HUES6 (cell line): ENCODE measurements around the gene PDE7B.
"Not testable (repeated sequence)": the region's sequence is repeated elsewhere in the genome, so short reads cannot be mapped to it uniquely, and the experiment has no call there.

ENCODE experiments used
- H3K27ac ChIP-seq: 2 replicates; pipeline ENCODE4 v1.7.0; 2013; ENCODE audit warnings: low read depth, mild to moderate bottlenecking, low read length, inconsistent platforms
- H3K27me3 ChIP-seq: 2 replicates; pipeline ENCODE4 v1.6.1; 2013; ENCODE audit warnings: low read length; ENCODE audit not compliant: control insufficient read depth, insufficient read depth
- H3K36me3 ChIP-seq: 2 replicates; pipeline ENCODE4 v1.6.1; 2013; ENCODE audit warnings: low read length; ENCODE audit not compliant: control insufficient read depth, insufficient read depth
- H3K4me1 ChIP-seq: 2 replicates; pipeline ENCODE4 v1.6.1; 2013; ENCODE audit warnings: low read length; ENCODE audit not compliant: control insufficient read depth, insufficient read depth
- H3K4me3 ChIP-seq: 2 replicates; pipeline ENCODE4 v1.5.1; 2013; ENCODE audit warnings: low read depth, low read length
- H3K9ac ChIP-seq: one replicate; pipeline ENCODE4 v1.6.1; 2013; ENCODE audit warnings: mild to moderate bottlenecking, low read length
- H3K9me3 ChIP-seq: 2 replicates; pipeline ENCODE4 v1.6.1; 2013; ENCODE audit warnings: low read depth, low read length; ENCODE audit not compliant: control insufficient read depth, insufficient read depth

Gene PDE7B

DNA sequence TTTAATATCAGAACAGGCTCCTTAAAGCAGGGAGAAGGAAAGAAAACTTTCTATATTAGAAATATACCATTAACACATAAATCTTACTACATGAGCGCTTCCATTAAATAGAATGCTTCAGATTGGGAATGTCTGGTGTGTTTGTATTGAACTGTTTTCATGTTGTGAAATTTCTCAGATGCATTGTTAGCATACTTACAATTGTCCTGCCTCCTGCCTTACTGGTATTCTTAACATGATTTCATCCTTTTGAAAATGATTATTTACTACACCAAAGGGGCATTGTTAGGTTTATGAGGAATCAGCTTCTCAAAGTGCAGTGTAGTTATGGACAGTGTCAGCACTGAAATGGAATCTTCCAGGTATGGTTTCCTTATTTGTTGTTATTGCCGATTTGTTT lies 253.1 kb downstream of the PDE7B start:
- Histone ChIP-seq H3K36me3 (no peaks in the 10 kb centered on the region), H3K4me3 (no peak overlapping the region), H3K9ac (no peak overlapping the region), H3K9me3 (no peaks in the 10 kb centered on the region), H3K4me1 (peaks cover 32% of the 10 kb centered on the region), H3K27me3 (peaks cover 41% of the 10 kb centered on the region; the same call in 1 of the 2 replicates), H3K27ac (no peak overlapping the region)

DNA sequence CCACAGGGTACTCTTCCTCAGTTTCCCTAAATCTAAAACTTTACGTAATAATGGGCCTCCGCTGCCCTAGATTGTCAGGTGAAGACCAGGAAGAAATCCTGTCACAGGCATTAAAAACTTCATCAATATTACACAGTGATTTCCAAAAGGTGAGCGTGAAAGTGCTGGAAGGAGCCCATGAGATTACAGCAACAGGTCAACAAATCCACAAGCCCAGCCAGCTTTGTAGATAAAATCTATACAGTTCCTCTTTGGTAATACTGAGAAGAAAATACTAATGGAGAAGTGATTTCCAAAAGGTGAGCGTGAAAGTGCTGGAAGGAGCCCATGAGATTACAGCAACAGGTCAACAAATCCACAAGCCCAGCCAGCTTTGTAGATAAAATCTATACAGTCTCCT lies 254.3 kb downstream of the PDE7B start:
- not testable (repeated sequence) for H3K9me3 ChIP-seq, H3K36me3 ChIP-seq, H3K4me3 ChIP-seq, H3K27ac ChIP-seq, H3K9ac ChIP-seq
- H3K27me3 ChIP-seq, result peaks cover 41% of the 10 kb centered on the region; the same call in 1 of the 2 replicates
- peaks cover 32% of the 10 kb centered on the region for H3K4me1 ChIP-seq

DNA sequence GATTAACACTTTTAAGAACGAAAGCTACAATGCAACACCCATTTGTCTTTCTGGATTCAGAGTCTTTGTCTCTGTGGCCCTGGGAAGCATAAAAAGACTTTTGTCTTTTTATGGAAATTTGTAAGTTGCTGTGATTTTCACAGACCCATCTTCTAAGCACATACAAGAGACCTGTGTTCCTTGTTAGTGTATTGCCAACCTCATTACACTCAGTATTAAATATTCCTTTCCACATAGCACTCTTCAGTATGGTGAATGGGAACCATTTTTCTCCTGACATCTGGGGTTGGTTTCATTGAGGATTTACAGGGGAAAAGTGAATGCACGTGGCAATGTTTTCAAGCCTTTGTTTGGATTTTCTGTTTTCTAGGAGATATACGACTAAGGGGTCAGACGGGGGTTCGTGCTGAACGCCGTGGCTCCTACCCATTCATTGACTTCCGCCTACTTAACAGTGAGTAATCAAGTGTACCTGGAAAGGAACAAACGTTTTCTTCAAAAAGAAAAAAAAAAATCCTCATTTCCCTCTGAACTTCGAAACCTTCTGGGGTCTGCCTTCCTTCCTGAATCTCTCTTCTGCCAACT lies 257.0 kb downstream of the PDE7B start:
- peaks cover 29% of the 10 kb centered on the region; the same call in 1 of the 2 replicates for H3K27me3 ChIP-seq
- H3K4me1 ChIP-seq, result peaks cover 17% of the 10 kb centered on the region
- no peak overlapping the region for H3K27ac ChIP-seq
- H3K4me3 ChIP-seq, result no peak overlapping the region
- H3K9me3 ChIP-seq, result no peaks in the 10 kb centered on the region
- H3K9ac ChIP-seq, result no peak overlapping the region
- H3K36me3 ChIP-seq, result no peaks in the 10 kb centered on the region

DNA sequence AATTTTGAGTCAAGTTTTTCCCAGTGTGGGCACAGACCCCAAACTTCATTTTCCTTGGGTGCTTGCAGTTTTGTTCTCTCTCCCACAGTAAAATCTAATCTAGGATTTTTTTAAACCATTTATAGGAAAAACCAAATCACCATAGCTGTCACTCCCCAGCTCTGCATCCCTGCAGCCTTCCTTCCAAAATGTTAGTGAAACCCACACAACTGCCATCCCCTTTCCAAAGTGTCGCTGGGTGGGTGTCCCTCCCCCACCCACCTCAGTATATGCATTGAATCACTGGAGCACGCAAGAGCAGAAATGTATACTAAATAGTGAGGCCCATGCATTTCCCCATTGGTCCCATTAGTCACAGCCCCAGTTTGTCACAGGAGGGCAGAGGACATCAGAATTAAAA lies 260.3 kb downstream of the PDE7B start:
- H3K27ac ChIP-seq, result no peak overlapping the region
- H3K4me1 ChIP-seq, result peaks cover 5% of the 10 kb centered on the region; the same call in 1 of the 2 replicates
- no peaks in the 10 kb centered on the region for H3K9me3 ChIP-seq
- H3K4me3 ChIP-seq, result no peak overlapping the region
- H3K9ac ChIP-seq, result no peak overlapping the region
- H3K36me3 ChIP-seq, result no peaks in the 10 kb centered on the region
- peaks cover 5% of the 10 kb centered on the region; the same call in 1 of the 2 replicates for H3K27me3 ChIP-seq

DNA sequence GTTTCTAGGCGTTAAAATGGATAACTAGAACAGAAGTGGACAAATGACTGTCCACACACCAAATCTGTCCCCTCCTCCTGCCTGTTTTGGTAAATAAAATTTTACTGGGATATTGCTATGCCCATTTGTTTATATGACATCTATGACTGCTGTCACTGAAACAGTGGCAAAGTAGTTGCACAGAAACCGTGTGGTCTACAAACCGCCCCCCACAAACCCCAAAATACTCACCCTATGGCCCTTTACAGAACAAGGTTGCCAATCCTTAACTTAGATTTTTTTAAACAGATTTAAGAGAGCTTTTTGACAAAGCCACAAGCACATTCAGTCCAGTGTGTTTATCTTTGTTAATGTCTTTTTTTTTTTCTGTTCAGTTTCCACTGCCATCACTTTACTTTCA lies 260.8 kb downstream of the PDE7B start:
- Histone ChIP-seq H3K4me1 (peaks cover 5% of the 10 kb centered on the region; the same call in 1 of the 2 replicates), H3K9ac (no peak overlapping the region), H3K36me3 (no peaks in the 10 kb centered on the region)

DNA sequence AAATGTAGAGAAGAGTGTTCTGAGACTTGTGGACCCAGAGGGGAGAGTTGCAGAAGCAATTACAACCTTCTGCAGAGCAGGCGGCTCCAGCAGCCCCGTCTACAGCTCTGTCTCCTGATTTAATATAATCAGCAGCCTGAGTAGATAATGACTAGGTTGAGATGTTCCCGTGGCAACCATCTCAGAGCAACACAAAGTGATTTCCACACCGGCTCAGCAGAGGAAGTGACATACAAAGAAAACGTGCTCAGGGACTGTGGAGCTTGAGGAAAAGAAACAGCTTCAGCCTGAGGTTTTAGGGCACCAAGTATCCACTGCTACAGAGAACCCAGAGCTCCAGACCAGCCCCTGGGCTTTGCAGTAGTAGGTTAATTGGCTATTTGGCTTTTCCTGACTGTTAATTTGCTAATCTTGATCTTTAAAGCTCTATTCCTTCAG lies 262.3 kb downstream of the PDE7B start:
- no peaks in the 10 kb centered on the region for H3K27me3 ChIP-seq
- no peak overlapping the region for H3K9ac ChIP-seq
- H3K27ac ChIP-seq, result no peak overlapping the region
- peaks cover 5% of the 10 kb centered on the region; the same call in 1 of the 2 replicates for H3K4me1 ChIP-seq
- H3K9me3 ChIP-seq, result no peaks in the 10 kb centered on the region
- no peak overlapping the region for H3K4me3 ChIP-seq
- H3K36me3 ChIP-seq, result no peaks in the 10 kb centered on the region

More for the DNA sequence above, 260.8 kb downstream of the PDE7B start:
- Histone ChIP-seq H3K27ac (no peak overlapping the region), H3K4me3 (no peak overlapping the region), H3K9me3 (no peaks in the 10 kb centered on the region), H3K27me3 (peaks cover 2% of the 10 kb centered on the region; the same call in 1 of the 2 replicates)

DNA sequence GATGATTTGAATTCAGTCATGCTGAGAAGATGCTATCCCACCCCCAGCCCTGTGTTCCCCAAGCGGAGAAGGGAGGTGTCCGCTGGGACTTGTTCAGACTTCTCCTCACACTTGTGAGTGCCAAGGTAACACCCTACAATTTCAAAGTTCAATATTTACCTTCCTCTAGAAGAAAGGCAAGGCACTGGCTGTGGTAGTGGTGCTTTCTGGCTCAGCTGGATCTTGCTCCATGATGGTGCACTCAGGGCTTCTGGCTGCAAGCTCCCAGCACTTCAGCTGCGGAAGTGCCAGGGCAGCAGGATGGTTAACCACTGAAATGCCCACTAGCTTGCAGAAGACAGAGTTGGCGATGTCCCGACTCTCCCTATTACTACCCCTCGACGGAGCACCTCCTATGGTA lies 263.2 kb downstream of the PDE7B start:
- no peaks in the 10 kb centered on the region for H3K36me3 ChIP-seq
- peaks cover 5% of the 10 kb centered on the region; the same call in 1 of the 2 replicates for H3K4me1 ChIP-seq
- H3K9ac ChIP-seq, result no peak overlapping the region
- H3K9me3 ChIP-seq, result no peaks in the 10 kb centered on the region
- no peaks in the 10 kb centered on the region for H3K27me3 ChIP-seq
- no peak overlapping the region for H3K27ac ChIP-seq
- H3K4me3 ChIP-seq, result no peak overlapping the region

DNA sequence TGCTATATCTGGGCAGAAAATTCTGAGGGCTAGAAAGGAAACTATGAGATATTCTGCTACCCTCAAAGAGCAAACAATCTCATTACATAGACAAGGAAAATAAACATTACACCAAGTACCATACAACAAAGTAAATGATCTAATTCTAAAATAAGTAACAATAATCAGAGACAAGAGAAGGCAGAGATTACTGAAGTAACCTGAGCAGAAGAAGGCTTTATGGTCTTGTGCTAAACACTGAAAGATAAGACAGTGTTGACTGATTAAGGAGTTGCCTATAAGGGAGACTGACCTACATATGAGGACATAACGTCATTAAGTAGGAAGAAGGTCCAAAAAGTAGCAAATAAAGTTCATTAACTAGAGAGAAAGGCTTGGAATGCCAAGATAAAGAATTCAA lies 264.4 kb downstream of the PDE7B start:
- no peaks in the 10 kb centered on the region for H3K27me3 ChIP-seq
- H3K36me3 ChIP-seq, result no peaks in the 10 kb centered on the region
- no peak overlapping the region for H3K9ac ChIP-seq
- no peaks in the 10 kb centered on the region for H3K9me3 ChIP-seq
- H3K4me3 ChIP-seq, result no peak overlapping the region
- no peak overlapping the region for H3K27ac ChIP-seq
- H3K4me1 ChIP-seq, result peaks cover 5% of the 10 kb centered on the region; the same call in 1 of the 2 replicates

DNA sequence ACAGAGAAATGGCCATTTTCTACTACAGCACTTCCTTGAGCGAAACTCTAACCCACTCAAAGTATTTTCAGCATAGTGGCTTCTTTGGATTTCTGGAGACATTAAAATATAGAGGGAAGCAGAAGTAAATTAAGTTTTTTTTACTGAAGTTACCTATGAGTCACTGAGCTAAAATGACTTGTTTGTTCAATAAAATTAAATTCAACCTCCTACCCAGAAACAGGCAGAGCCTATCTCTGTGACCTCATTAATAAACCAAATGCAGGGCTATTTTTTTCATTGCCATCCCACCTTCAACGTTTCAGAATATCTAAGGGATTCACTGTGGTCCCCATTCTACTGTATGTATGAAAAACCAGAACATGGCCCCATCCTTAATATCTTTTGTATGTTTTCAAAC lies 265.6 kb downstream of the PDE7B start:
- H3K4me3 ChIP-seq, result no peak overlapping the region
- H3K9ac ChIP-seq, result no peak overlapping the region
- peaks cover 5% of the 10 kb centered on the region; the same call in 1 of the 2 replicates for H3K4me1 ChIP-seq
- no peaks in the 10 kb centered on the region for H3K27me3 ChIP-seq
- no peak overlapping the region for H3K27ac ChIP-seq
- H3K36me3 ChIP-seq, result no peaks in the 10 kb centered on the region
- no peaks in the 10 kb centered on the region for H3K9me3 ChIP-seq

DNA sequence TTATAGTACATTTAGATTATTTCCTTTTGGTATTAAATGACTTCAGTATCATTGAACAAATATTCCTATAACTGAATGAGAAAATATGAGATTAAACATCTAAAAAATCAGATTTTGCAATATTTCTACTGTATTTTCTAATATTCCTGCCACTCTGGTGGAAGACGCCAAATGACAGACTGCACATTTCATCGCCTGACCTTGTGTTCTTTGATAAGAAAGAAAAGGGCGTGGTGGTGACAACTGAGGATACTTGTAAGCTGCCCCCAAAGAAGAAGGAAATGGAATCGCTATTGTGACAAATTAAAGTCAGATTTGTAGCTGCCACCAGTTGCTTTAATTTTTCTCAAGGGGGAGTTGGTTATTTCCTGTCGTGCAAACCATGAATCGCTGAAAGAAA lies 267.3 kb downstream of the PDE7B start:
- no peak overlapping the region for H3K9ac ChIP-seq
- no peaks in the 10 kb centered on the region for H3K36me3 ChIP-seq
- no peaks in the 10 kb centered on the region for H3K9me3 ChIP-seq
- H3K4me1 ChIP-seq, result peaks cover 2% of the 10 kb centered on the region; the same call in 1 of the 2 replicates
- H3K27ac ChIP-seq, result no peak overlapping the region
- no peaks in the 10 kb centered on the region for H3K27me3 ChIP-seq
- H3K4me3 ChIP-seq, result no peak overlapping the region

DNA sequence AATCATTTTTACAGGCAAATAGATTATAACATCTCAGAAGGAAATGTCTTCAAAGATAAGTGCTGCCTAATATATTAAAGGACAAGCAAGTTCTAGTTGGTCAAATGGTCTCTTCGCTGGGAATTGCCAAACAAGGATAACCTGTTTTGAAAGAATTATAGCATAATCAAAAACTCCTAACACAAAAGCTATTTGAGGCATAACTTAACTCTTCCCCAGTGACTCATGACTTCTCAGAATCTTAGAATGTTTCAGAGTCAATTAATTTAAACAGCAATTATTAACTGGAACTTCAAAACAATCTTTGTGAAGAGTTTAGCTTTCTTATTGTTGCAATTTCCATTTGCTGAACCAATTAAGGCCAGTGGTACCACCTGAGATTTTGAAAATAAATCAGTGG lies 272.0 kb downstream of the PDE7B start:
- Histone ChIP-seq H3K4me3 (no peak overlapping the region), H3K4me1 (no peaks in the 10 kb centered on the region), H3K9ac (no peak overlapping the region), H3K27me3 (no peaks in the 10 kb centered on the region), H3K9me3 (no peaks in the 10 kb centered on the region), H3K36me3 (no peaks in the 10 kb centered on the region), H3K27ac (no peak overlapping the region)
